ENCODE results near the gene HSPA13. TPM values are rescaled to one million over a fixed set of nuclear protein-coding genes. Genes with fewer than 3 reads are reported as not detected.

The HSPA13 gene
- polyA plus RNA-seq, 3 donors, result 6.8 to 13.9 (median 12.2) TPM

DNA sequence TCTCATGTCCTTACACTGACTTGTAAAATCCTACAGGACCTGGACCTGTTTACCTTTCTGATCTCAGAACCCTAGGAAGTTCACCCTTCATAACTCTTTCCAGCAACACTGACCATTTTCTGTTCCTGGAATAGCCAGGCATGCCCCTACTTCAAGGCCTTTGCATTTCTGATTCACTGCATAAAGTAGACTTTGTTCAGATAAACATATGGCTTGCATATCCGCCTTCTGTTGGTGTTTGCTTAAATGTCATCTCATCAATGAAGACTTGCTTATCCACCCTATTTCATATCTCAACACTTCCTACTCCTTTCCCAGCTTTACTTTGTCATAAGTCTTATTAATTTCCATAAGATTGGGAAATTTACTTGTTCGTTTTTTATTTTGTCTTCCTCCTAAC lies 57.4 kb downstream of the HSPA13 start:
- H2AFZ ChIP-seq (ENCODE audit: insufficient read depth, low read depth, low read length, poor library complexity, severe bottlenecking), result no peak overlapping the region
- no CpG with 5 or more reads among the region's 2 CpGs for WGBS (ENCODE audit: insufficient coverage)
- H3K4me3 ChIP-seq (replicated peaks in 1 of 3; ENCODE audit: low read depth in 2 of 3, low read length in 3 of 3), result no peak overlapping the region
- H3K36me3 Mint-ChIP-seq, result no peaks in the 10 kb centered on the region
- no peaks in the 10 kb centered on the region for H3K27me3 ChIP-seq (ENCODE audit: control insufficient read depth in 2 of 2, insufficient read depth in 2 of 2, low read length in 2 of 2)
- H3K27me3 Mint-ChIP-seq (ENCODE audit: low read depth in 3 of 3), result peaks cover 0 to 1% (median 0%) of the 10 kb centered on the region in 3 donors
- no peak overlapping the region for H3K9ac ChIP-seq (ENCODE audit: insufficient read depth, low read length, poor library complexity, severe bottlenecking)
- H3K4me1 Mint-ChIP-seq, result no peaks in the 10 kb centered on the region
- DNase-seq, result no peak
- no peak overlapping the region for H3K4me2 ChIP-seq (replicated peaks; ENCODE audit: extremely low read depth, low read length, poor library complexity, severe bottlenecking)
- TF ChIP-seq, protein P1, sequence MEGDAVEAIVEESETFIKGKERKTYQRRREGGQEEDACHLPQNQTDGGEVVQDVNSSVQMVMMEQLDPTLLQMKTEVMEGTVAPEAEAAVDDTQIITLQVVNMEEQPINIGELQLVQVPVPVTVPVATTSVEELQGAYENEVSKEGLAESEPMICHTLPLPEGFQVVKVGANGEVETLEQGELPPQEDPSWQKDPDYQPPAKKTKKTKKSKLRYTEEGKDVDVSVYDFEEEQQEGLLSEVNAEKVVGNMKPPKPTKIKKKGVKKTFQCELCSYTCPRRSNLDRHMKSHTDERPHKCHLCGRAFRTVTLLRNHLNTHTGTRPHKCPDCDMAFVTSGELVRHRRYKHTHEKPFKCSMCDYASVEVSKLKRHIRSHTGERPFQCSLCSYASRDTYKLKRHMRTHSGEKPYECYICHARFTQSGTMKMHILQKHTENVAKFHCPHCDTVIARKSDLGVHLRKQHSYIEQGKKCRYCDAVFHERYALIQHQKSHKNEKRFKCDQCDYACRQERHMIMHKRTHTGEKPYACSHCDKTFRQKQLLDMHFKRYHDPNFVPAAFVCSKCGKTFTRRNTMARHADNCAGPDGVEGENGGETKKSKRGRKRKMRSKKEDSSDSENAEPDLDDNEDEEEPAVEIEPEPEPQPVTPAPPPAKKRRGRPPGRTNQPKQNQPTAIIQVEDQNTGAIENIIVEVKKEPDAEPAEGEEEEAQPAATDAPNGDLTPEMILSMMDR (IDR thresholded peaks at IDR 0.05), result no peak
- H3K4me3 Mint-ChIP-seq, result no peak overlapping the region
- no peak overlapping the region for H3K27ac Mint-ChIP-seq
- no peaks in the 10 kb centered on the region for H3K4me1 ChIP-seq (ENCODE audit: control insufficient read depth in 1 of 2, insufficient read depth in 2 of 2, low read length in 2 of 2)
- H3K9me3 ChIP-seq (replicated peaks in 1 of 2; ENCODE audit: control insufficient read depth in 1 of 2, insufficient read depth in 1 of 2, low read length in 2 of 2), result no peaks in the 10 kb centered on the region
- H4K20me1 ChIP-seq (ENCODE audit: insufficient read depth, low read length), result no peaks in the 10 kb centered on the region
- H3K36me3 ChIP-seq (replicated peaks in 1 of 2; ENCODE audit: control insufficient read depth in 1 of 2, insufficient read depth in 2 of 2, low read length in 2 of 2), result no peaks in the 10 kb centered on the region
- H3K79me2 ChIP-seq (ENCODE audit: insufficient read depth, low read length), result no peaks in the 10 kb centered on the region
- H3K9me3 Mint-ChIP-seq, result peaks cover 1 to 16% (median 9%) of the 10 kb centered on the region in 7 donors
- H3K27ac ChIP-seq (ENCODE audit: low read depth in 1 of 2, low read length in 2 of 2), result no peak overlapping the region
- intact Hi-C loops (cut with micrococcal nuclease), result no loop called here

Other genes starting within 250 kb of the HSPA13 start
- not detected for gene LIPI, start 172.2 kb downstream of the HSPA13 start, polyA plus RNA-seq
- gene RBM11, start 167.0 kb downstream of the HSPA13 start, polyA plus RNA-seq, result under 1 TPM in 1 of 3 donors, not detected in 2; 0.47 TPM
- 10 to 100 TPM; 20.9 to 38.6 (median 31.0) TPM for gene SAMSN1, start 163.2 kb upstream of the HSPA13 start, polyA plus RNA-seq